WTC11 (cell line): Measurements from ENCODE around the gene BAIAP2. TPM values are rescaled to one million over a fixed set of nuclear protein-coding genes. Genes with fewer than 3 reads are reported as not detected.

Experiments used
- ATAC-seq: fragments of 200-7000 bp; cut with Tn5 transposase; 2 replicates; pipeline ENCODE4 v1.10.0; 2021; ENCODE audit warnings: mild to moderate bottlenecking, moderate library complexity
- CTCF ChIA-PET: fragments of 300-600 bp; sonication (Branson Sonifier 250); formaldehyde crosslinking; loops from one replicate; lab custom pipeline; 2021; ENCODE audit warnings: antibody characterized with exemption; lab: Charles Lee
- POLR2A ChIA-PET: fragments of 350-600 bp; sonication (Branson Sonifier 250); formaldehyde crosslinking; loops from one replicate; lab custom pipeline; 2021; ENCODE audit warnings: antibody characterized with exemption; lab: Charles Lee
- DNase-seq: peaks from one replicate; pipeline ENCODE4 v3.0.0; 2021; ENCODE audit warnings: low spot score
- H3K27ac Mint-ChIP-seq: 2 replicates; pipeline ENCODE4 v1.8.0; 2021; ENCODE audit warnings: mixed read lengths
- H3K27me3 Mint-ChIP-seq: 2 replicates; pipeline ENCODE4 v1.8.0; 2021; ENCODE audit warnings: low read depth, mild to moderate bottlenecking, moderate library complexity, mixed read lengths
- H3K36me3 Mint-ChIP-seq: 2 replicates; pipeline ENCODE4 v1.8.0; 2021; ENCODE audit warnings: mixed read lengths
- H3K4me1 Mint-ChIP-seq: 2 replicates; pipeline ENCODE4 v1.8.0; 2022; ENCODE audit warnings: mixed read lengths
- H3K4me3 Mint-ChIP-seq: 2 replicates; pipeline ENCODE4 v1.8.0; 2021; ENCODE audit warnings: mild to moderate bottlenecking, moderate library complexity, mixed read lengths
- H3K9me3 Mint-ChIP-seq: 2 replicates; pipeline ENCODE4 v1.8.0; 2021; ENCODE audit warnings: mixed read lengths
- CREB1 ChIP-seq: sonication (generic); formaldehyde crosslinking; IDR thresholded peaks from 2 replicates; pipeline ENCODE4 v1.8.0; 2023; ENCODE audit warnings: mild to moderate bottlenecking, missing genetic modification reagents
- CREM ChIP-seq: sonication (generic); formaldehyde crosslinking; IDR thresholded peaks from 2 replicates; pipeline ENCODE4 v1.8.1; 2022; ENCODE audit warnings: mild to moderate bottlenecking, missing genetic modification reagents, moderate library complexity
- ESRRA ChIP-seq: sonication (generic); formaldehyde crosslinking; IDR thresholded peaks from 2 replicates; pipeline ENCODE4 v1.8.1; 2022; ENCODE audit warnings: mild to moderate bottlenecking, missing genetic modification reagents, borderline replicate concordance
- ETV6 ChIP-seq: sonication (generic); formaldehyde crosslinking; IDR thresholded peaks from 2 replicates; pipeline ENCODE4 v1.8.1; 2022; ENCODE audit warnings: mild to moderate bottlenecking, missing genetic modification reagents
- FOXJ3 ChIP-seq: sonication (generic); formaldehyde crosslinking; IDR thresholded peaks from 2 replicates; pipeline ENCODE4 v1.9.0; 2021; ENCODE audit warnings: missing genetic modification reagents, mild to moderate bottlenecking, borderline replicate concordance
- IRF2 ChIP-seq: sonication (generic); formaldehyde crosslinking; IDR thresholded peaks from 2 replicates; pipeline ENCODE4 v1.8.0; 2022; ENCODE audit warnings: low read depth, missing genetic modification reagents, borderline replicate concordance
- KAT7 ChIP-seq: sonication (generic); formaldehyde crosslinking; IDR thresholded peaks from 2 replicates; pipeline ENCODE4 v1.8.1; 2023; ENCODE audit warnings: missing genetic modification reagents, mild to moderate bottlenecking, borderline replicate concordance
- PRRX2 ChIP-seq: fragments of 250-450 bp; sonication (Bioruptor Pico); IDR thresholded peaks from 2 replicates; pipeline ENCODE4 v1.8.0; 2021; ENCODE audit warnings: mild to moderate bottlenecking
- RELA ChIP-seq: sonication (generic); formaldehyde crosslinking; IDR thresholded peaks from 2 replicates; pipeline ENCODE4 v1.8.1; 2022; ENCODE audit warnings: missing genetic modification reagents, mild to moderate bottlenecking, borderline replicate concordance
- SMAD3 ChIP-seq: sonication (generic); formaldehyde crosslinking; IDR thresholded peaks from 2 replicates; pipeline ENCODE4 v1.8.0; 2022; ENCODE audit warnings: missing genetic modification reagents, mild to moderate bottlenecking, borderline replicate concordance
- SMAD4 ChIP-seq: sonication (generic); formaldehyde crosslinking; IDR thresholded peaks from 2 replicates; pipeline ENCODE4 v1.8.0; 2022; ENCODE audit warnings: mild to moderate bottlenecking, missing genetic modification reagents
- ZNF121 ChIP-seq: sonication (generic); formaldehyde crosslinking; IDR thresholded peaks from 2 replicates; pipeline ENCODE4 v1.8.0; 2023; ENCODE audit warnings: missing genetic modification reagents
- ZNF219 ChIP-seq: sonication (generic); formaldehyde crosslinking; IDR thresholded peaks from 2 replicates; pipeline ENCODE4 v1.8.0; 2023; ENCODE audit warnings: missing genetic modification reagents, mild to moderate bottlenecking, borderline replicate concordance
- ZNF232 ChIP-seq: sonication (generic); formaldehyde crosslinking; IDR thresholded peaks from 2 replicates; pipeline ENCODE4 v1.8.0; 2022; ENCODE audit warnings: mild to moderate bottlenecking, missing genetic modification reagents
- ZNF423 ChIP-seq: fragments of 250-450 bp; sonication (Bioruptor Pico); IDR thresholded peaks from 2 replicates; pipeline ENCODE4 v2.1.2; 2022; ENCODE audit warnings: mild to moderate bottlenecking, moderate library complexity
- total RNA-seq: library from RNA; stranded (reverse); gene quantifications from 3 replicates; pipeline ENCODE4 v1.2.3, GENCODE V29; 2021
- TF ChIP-seq, protein P1 (sequence below): sonication (generic); formaldehyde crosslinking; IDR thresholded peaks from 2 replicates; pipeline ENCODE4 v1.8.1; 2023; ENCODE audit warnings: mild to moderate bottlenecking, moderate library complexity, missing genetic modification reagents
- TF ChIP-seq, protein P2 (sequence below): sonication (generic); formaldehyde crosslinking; IDR thresholded peaks from 2 replicates; pipeline ENCODE4 v1.8.1; 2023; ENCODE audit warnings: mild to moderate bottlenecking, missing genetic modification reagents, moderate library complexity
- TF ChIP-seq, protein P3 (sequence below): sonication (generic); formaldehyde crosslinking; IDR thresholded peaks from 2 replicates; pipeline ENCODE4 v1.8.1; 2022; ENCODE audit warnings: low read depth, mild to moderate bottlenecking, moderate library complexity, missing genetic modification reagents, borderline replicate concordance
- TF ChIP-seq, protein P4 (sequence below): sonication (generic); formaldehyde crosslinking; IDR thresholded peaks from 2 replicates; pipeline ENCODE4 v1.8.0; 2022; ENCODE audit warnings: mild to moderate bottlenecking, missing genetic modification reagents
- TF ChIP-seq, protein P5 (sequence below): sonication (generic); formaldehyde crosslinking; IDR thresholded peaks from 2 replicates; pipeline ENCODE4 v1.8.0; 2023; ENCODE audit warnings: missing genetic modification reagents, mild to moderate bottlenecking, borderline replicate concordance

BAIAP2 gene
- total RNA-seq, 1 experiment from 2014 or later, result 20.7 TPM

DNA sequence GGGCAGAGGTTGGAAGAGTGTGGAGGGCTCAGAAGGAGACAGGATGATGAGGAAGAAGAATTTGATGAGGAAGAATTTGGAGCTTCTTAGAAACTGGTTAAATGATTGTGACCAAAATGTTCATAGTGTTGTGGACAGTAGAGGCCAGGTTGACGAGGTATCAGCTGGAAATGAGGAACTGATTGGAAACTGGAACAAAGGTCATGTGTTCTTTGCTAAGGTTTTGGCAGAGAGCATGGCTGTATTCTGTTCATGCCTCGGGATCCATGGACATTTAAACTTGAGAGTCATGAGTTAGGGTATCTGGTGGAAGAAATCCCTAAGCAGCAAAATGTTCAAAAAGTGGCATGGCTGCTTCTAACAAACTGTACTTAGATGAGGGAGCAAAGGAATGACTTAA is 24.0 kb upstream of the BAIAP2 start (continued):
- TF ChIP-seq, protein P1, sequence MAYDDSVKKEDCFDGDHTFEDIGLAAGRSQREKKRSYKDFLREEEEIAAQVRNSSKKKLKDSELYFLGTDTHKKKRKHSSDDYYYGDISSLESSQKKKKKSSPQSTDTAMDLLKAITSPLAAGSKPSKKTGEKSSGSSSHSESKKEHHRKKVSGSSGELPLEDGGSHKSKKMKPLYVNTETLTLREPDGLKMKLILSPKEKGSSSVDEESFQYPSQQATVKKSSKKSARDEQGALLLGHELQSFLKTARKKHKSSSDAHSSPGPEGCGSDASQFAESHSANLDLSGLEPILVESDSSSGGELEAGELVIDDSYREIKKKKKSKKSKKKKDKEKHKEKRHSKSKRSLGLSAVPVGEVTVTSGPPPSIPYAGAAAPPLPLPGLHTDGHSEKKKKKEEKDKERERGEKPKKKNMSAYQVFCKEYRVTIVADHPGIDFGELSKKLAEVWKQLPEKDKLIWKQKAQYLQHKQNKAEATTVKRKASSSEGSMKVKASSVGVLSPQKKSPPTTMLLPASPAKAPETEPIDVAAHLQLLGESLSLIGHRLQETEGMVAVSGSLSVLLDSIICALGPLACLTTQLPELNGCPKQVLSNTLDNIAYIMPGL (CRISPR knock-in tag), result no peak
- TF ChIP-seq SMAD3 (CRISPR knock-in tag), result no peak
- TF ChIP-seq ZNF121 (CRISPR knock-in tag), result no peak
- no peak for TF ChIP-seq RELA (CRISPR knock-in tag)
- TF ChIP-seq ESRRA (CRISPR knock-in tag), result no peak
- TF ChIP-seq ETV6 (CRISPR knock-in tag), result no peak

DNA sequence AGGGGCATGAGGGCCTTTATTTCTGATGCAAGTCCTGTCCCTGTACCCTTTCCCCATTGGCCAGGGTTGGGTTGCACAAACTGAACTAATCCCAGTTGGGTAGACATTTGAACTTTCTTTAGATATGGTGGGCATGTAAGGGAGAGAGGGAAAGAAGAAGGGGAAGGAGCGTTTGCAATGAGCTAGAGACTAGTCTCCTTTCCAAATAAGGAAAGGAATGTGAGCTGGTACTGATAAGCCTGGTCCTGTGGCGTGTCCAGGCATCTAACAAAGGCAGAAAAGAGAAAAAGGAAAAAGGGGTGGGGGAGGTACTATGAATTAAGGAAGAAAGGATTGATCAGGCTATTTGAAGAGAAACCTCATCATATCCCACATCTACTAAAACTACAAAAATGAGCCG is 23.0 kb upstream of the BAIAP2 start:
- Mint-ChIP-seq H3K27ac (no peak overlapping the region), H3K9me3 (peaks cover 29% of the 10 kb centered on the region), H3K36me3 (peaks cover 15% of the 10 kb centered on the region), H3K27me3 (peaks cover 23% of the 10 kb centered on the region), H3K4me1 (peaks cover 7% of the 10 kb centered on the region), H3K4me3 (no peak overlapping the region)
- POLR2A ChIA-PET, result interaction anchor here (0.7 kb wide), 1 partner anchor 805 kb away, joined by 4 read pairs; no protein-coding TSS in a partner anchor
- TF ChIP-seq ETV6 (CRISPR knock-in tag) (no peak), SMAD4 (no peak), CREB1 (no peak), KAT7 (CRISPR knock-in tag) (no peak), ESRRA (CRISPR knock-in tag) (no peak), ZNF219 (CRISPR knock-in tag) (no peak), PRRX2 (CRISPR knock-in tag) (no peak), CREM (CRISPR knock-in tag) (no peak), FOXJ3 (CRISPR knock-in tag) (no peak)
- TF ChIP-seq, protein P2, sequence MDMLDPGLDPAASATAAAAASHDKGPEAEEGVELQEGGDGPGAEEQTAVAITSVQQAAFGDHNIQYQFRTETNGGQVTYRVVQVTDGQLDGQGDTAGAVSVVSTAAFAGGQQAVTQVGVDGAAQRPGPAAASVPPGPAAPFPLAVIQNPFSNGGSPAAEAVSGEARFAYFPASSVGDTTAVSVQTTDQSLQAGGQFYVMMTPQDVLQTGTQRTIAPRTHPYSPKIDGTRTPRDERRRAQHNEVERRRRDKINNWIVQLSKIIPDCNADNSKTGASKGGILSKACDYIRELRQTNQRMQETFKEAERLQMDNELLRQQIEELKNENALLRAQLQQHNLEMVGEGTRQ (CRISPR knock-in tag), result no peak
- TF ChIP-seq, protein P3, sequence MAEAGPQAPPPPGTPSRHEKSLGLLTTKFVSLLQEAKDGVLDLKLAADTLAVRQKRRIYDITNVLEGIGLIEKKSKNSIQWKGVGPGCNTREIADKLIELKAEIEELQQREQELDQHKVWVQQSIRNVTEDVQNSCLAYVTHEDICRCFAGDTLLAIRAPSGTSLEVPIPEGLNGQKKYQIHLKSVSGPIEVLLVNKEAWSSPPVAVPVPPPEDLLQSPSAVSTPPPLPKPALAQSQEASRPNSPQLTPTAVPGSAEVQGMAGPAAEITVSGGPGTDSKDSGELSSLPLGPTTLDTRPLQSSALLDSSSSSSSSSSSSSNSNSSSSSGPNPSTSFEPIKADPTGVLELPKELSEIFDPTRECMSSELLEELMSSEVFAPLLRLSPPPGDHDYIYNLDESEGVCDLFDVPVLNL (CRISPR knock-in tag), result no peak
- TF ChIP-seq, protein P4, sequence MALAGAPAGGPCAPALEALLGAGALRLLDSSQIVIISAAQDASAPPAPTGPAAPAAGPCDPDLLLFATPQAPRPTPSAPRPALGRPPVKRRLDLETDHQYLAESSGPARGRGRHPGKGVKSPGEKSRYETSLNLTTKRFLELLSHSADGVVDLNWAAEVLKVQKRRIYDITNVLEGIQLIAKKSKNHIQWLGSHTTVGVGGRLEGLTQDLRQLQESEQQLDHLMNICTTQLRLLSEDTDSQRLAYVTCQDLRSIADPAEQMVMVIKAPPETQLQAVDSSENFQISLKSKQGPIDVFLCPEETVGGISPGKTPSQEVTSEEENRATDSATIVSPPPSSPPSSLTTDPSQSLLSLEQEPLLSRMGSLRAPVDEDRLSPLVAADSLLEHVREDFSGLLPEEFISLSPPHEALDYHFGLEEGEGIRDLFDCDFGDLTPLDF (CRISPR knock-in tag), result no peak
- DNase-seq (no peak), ATAC-seq (no peak)
- CTCF ChIA-PET, result interaction anchor here (1.0 to 1.4 kb wide), 2 partner anchors 12 to 24 kb away, joined by 4 to 7 read pairs; no protein-coding TSS in a partner anchor

DNA sequence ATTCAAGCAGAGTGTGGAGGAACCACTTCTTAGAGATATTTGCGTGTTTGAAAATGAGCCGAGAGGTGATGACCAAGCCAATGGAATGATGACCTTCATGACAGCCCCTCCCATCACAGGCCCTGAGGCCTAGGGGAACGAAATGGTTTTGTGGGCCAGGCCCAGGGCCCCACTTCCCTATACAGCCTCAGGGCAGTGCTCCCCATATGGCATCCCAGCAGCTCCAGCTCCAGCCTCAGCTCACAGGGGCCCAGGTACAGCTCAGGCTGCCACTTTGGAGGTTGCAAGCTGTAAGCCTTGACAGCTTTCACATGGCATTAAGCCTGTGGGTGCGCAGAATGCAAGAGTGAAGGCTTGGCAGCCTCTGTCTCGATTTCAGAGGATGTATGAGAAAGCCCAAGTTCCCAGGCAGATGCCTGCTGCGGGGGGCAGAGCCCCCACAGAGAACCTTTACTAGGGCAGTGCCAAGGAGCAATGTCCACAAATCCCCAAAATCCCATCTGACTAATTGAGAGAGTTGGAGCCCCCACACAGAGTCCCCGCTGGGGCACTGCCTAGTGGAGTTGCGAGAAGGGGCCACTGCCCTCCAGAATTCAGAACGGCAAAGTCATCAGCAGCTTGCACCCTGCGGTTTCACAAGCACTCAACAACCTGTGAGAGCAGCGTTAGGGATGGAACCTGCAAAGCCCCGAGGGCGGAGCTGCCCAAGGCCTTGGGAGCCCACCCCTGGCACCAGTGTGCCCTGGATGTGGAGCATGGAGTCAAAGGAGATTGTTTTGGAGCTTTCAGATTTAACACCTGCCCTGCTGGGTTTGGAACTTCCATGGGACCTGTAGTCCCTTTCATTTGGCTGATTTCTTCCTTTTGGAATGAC is 22.1 kb upstream of the BAIAP2 start:
- H3K4me1 Mint-ChIP-seq, result peaks cover 9% of the 10 kb centered on the region
- no peak for DNase-seq
- peaks cover 15% of the 10 kb centered on the region for H3K36me3 Mint-ChIP-seq
- ATAC-seq, result no peak
- no peak overlapping the region for H3K4me3 Mint-ChIP-seq
- no peak overlapping the region for H3K27ac Mint-ChIP-seq
- H3K27me3 Mint-ChIP-seq, result peaks cover 21% of the 10 kb centered on the region
- CTCF ChIA-PET, result interaction anchor here (1.0 to 1.9 kb wide), 5 partner anchors 11 to 89 kb away, joined by 3 to 7 read pairs (median 5); no protein-coding TSS in a partner anchor
- peaks cover 29% of the 10 kb centered on the region for H3K9me3 Mint-ChIP-seq
- POLR2A ChIA-PET, result no interaction called here
- TF ChIP-seq IRF2 (no peak), FOXJ3 (CRISPR knock-in tag) (no peak), ZNF423 (no peak), ZNF232 (no peak)
- TF ChIP-seq, protein P5, sequence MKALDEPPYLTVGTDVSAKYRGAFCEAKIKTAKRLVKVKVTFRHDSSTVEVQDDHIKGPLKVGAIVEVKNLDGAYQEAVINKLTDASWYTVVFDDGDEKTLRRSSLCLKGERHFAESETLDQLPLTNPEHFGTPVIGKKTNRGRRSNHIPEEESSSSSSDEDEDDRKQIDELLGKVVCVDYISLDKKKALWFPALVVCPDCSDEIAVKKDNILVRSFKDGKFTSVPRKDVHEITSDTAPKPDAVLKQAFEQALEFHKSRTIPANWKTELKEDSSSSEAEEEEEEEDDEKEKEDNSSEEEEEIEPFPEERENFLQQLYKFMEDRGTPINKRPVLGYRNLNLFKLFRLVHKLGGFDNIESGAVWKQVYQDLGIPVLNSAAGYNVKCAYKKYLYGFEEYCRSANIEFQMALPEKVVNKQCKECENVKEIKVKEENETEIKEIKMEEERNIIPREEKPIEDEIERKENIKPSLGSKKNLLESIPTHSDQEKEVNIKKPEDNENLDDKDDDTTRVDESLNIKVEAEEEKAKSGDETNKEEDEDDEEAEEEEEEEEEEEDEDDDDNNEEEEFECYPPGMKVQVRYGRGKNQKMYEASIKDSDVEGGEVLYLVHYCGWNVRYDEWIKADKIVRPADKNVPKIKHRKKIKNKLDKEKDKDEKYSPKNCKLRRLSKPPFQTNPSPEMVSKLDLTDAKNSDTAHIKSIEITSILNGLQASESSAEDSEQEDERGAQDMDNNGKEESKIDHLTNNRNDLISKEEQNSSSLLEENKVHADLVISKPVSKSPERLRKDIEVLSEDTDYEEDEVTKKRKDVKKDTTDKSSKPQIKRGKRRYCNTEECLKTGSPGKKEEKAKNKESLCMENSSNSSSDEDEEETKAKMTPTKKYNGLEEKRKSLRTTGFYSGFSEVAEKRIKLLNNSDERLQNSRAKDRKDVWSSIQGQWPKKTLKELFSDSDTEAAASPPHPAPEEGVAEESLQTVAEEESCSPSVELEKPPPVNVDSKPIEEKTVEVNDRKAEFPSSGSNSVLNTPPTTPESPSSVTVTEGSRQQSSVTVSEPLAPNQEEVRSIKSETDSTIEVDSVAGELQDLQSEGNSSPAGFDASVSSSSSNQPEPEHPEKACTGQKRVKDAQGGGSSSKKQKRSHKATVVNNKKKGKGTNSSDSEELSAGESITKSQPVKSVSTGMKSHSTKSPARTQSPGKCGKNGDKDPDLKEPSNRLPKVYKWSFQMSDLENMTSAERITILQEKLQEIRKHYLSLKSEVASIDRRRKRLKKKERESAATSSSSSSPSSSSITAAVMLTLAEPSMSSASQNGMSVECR (CRISPR knock-in tag), result no peak
- TF ChIP-seq, protein P1 (CRISPR knock-in tag), result no peak
